Measurements from ENCODE around the gene NUP98.
"Not testable (repeated sequence)": the region's sequence is repeated elsewhere in the genome, so short reads cannot be mapped to it uniquely, and the experiment has no call there.

The NUP98 gene

DNA sequence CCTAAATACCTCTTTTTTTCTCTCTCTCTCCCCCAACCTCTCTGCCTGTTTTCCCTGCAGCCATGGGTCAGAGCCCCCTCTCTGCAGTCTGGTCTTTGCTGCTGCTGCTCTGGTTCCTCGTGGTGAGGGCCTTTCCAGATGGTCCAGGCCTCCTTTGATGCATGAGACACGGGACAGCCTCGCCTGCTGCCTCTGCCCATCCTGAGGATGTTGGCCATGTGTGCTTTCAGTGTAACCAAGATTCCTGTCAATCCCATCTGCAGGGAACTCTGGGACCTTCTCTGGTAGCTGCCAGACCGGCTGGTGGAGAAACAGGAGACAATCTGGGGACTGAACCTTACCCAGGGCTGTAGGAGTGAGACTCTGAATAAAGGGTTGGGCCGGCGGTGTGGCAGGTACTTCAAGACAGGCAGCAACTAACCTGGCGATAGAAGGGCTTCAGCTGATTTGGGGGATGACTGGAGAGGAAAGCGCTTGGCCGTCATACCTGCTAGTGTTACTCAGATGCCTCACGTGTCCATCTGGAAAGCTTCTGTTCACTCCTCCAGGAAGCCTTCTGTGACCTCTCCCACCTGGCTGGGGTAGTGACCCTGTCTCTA, 133.2 kb downstream of the NUP98 start:
- Histone ChIP-seq H3K36me3 (replicated peaks) (peaks cover 21% of the 10 kb centered on the region), H3K27ac (no peak overlapping the region), H3K27me3 (replicated peaks) (no peaks in the 10 kb centered on the region), H3K4me3 (ENCODE audit: low read depth, low read length) (no peak overlapping the region)
- TF ChIP-seq, protein P1, sequence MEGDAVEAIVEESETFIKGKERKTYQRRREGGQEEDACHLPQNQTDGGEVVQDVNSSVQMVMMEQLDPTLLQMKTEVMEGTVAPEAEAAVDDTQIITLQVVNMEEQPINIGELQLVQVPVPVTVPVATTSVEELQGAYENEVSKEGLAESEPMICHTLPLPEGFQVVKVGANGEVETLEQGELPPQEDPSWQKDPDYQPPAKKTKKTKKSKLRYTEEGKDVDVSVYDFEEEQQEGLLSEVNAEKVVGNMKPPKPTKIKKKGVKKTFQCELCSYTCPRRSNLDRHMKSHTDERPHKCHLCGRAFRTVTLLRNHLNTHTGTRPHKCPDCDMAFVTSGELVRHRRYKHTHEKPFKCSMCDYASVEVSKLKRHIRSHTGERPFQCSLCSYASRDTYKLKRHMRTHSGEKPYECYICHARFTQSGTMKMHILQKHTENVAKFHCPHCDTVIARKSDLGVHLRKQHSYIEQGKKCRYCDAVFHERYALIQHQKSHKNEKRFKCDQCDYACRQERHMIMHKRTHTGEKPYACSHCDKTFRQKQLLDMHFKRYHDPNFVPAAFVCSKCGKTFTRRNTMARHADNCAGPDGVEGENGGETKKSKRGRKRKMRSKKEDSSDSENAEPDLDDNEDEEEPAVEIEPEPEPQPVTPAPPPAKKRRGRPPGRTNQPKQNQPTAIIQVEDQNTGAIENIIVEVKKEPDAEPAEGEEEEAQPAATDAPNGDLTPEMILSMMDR (IDR thresholded peaks at IDR 0.05; ENCODE audit: low read depth, low read length, missing control alignments), result no peak
- DNase-seq, result no peak
- in situ Hi-C loops (cut with HindIII; ENCODE audit: low pct_ligation_motif_present, low sequenced_read_pairs), result no loop called here

DNA sequence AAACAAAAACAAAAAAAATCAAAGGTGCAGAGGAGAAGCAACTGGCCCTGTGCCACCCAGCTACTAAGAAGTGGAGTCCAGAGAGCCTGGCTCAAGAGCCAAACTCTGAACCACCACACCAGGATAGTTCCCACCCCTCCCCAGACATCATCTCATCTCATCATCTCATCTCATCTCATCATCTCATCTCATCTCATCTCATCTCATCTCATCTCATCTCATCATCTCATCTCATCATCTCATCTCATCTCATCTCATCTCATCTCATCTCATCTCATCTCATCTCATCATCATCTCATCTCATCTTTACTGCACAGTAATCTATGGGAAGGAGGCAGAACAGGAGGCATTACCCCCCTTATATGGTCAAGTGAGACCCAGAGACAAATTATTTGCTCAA, 134.5 kb downstream of the NUP98 start:
- in situ Hi-C loops (cut with HindIII; ENCODE audit: low pct_ligation_motif_present, low sequenced_read_pairs), result no loop called here
- TF ChIP-seq, protein P1 (IDR thresholded peaks at IDR 0.05; ENCODE audit: low read depth, low read length, missing control alignments), result no peak
- DNase-seq, result no peak
- Histone ChIP-seq H3K27ac (no peak overlapping the region), H3K36me3 (replicated peaks) (peaks cover 21% of the 10 kb centered on the region), H3K4me3 (ENCODE audit: low read depth, low read length) (no peak overlapping the region), H3K27me3 (replicated peaks) (no peaks in the 10 kb centered on the region)

DNA sequence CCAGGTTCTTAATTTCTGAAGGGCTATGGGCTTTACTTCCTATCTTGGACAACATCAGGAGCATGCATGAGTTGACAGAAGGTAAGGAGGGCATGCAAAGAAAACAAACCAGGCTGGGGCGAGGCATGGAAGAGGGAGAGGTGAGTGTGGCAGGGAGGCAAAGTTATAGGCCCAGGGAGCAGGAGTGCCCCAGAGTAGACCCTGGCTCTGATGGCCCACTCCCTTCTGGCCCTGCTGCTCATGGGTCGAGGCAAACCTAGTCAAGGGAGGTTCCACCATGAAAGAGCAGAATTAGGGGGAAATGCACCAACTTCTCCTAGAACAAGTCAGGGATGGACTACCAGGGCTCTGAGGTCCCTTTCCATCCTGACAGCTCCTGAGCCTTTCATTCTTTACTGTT, 136.4 kb downstream of the NUP98 start:
- Histone ChIP-seq H3K36me3 (replicated peaks) (peaks cover 9% of the 10 kb centered on the region), H3K27ac (no peak overlapping the region), H3K27me3 (replicated peaks) (no peaks in the 10 kb centered on the region), H3K4me3 (ENCODE audit: low read depth, low read length) (no peak overlapping the region)
- in situ Hi-C loops (cut with HindIII; ENCODE audit: low pct_ligation_motif_present, low sequenced_read_pairs), result no loop called here
- DNase-seq, result no peak
- TF ChIP-seq, protein P1 (IDR thresholded peaks at IDR 0.05; ENCODE audit: low read depth, low read length, missing control alignments), result no peak

DNA sequence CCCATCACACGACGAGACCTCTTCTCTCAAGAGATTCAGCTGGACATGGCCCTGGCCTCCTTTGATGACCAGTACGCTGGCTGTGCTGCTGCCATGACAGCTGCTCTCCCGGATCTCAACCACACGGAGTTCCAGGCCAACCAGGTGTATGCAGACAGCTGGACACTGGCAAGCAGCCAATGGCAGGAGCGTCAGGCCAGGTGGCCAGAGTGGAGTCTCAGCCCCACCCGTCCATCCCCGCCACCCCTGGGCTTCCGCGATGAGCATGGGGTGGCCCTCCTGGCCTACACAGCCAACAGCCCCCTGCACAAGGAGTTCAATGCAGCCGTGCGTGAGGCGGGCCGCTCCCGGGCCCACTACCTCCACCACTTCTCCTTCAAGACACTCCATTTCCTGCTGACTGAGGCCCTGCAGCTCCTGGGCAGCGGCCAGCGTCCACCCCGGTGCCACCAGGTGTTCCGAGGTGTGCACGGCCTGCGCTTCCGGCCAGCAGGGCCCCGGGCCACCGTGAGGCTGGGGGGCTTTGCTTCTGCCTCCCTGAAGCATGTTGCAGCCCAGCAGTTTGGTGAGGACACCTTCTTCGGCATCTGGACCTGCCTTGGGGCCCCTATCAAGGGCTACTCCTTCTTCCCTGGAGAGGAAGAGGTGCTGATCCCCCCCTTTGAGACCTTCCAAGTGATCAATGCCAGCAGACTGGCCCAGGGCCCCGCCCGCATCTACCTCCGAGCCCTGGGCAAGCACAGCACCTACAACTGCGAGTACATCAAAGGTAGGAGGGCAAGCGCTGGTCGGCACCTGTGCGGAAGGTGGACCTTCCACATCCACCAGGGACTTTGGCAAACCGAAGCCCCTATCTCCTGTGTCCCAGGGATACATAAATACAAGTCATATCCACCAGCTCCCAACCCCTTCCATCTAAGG, 137.5 kb downstream of the NUP98 start:
- Histone ChIP-seq H3K4me3 (ENCODE audit: low read depth, low read length) (no peak overlapping the region), H3K27me3 (replicated peaks) (no peaks in the 10 kb centered on the region), H3K27ac (no peak overlapping the region), H3K36me3 (replicated peaks) (no peaks in the 10 kb centered on the region)
- TF ChIP-seq, protein P1 (IDR thresholded peaks at IDR 0.05; ENCODE audit: low read depth, low read length, missing control alignments), result no peak
- no peak for DNase-seq
- in situ Hi-C loops (cut with HindIII; ENCODE audit: low pct_ligation_motif_present, low sequenced_read_pairs), result no loop called here

DNA sequence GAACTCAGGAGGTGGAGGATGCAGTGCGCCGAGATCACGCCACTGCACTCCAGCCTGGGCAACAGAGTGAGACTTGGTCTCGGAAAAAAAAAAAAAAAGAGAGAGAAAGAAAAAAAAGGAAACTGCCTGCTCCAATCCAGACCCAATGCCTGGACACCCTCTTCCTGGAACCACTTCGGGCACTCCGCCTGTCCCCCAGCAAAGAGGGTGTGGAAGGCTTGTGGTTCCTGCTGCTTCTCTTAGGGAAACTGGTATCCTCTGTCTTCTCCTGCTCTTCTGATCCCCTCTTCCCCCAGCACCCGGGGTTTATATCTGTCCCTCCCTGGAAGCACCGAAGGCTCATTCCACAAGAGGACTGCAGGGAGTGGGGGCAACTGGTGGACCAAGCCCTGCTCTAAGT, 139.1 kb downstream of the NUP98 start:
- no peak for DNase-seq
- TF ChIP-seq, protein P1 (IDR thresholded peaks at IDR 0.05; ENCODE audit: low read depth, low read length, missing control alignments), result no peak

DNA sequence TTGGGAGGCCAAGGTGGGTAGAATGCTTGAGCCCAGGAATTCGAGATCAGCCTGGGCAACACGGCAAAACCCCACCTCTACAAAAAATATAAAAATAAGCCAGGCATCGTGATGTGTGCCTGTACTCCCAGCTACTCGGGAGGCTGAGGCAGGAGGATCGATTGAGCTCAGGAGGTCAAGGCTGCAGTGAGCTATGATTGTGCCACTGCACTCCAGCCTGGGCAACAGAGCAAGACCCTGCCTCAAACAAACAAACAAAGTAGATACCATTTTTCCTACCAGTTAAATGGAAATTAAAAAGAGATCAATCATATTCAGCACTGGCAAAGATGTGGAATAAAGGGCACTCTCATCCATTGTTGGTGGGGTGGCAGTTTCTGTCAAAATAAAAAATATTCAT, 140.0 kb downstream of the NUP98 start:
- H3K27ac ChIP-seq; H3K27me3 ChIP-seq (replicated peaks); H3K36me3 ChIP-seq (replicated peaks); H3K4me3 ChIP-seq (ENCODE audit: low read depth, low read length); in situ Hi-C loops (cut with HindIII; ENCODE audit: low pct_ligation_motif_present, low sequenced_read_pairs); DNase-seq: not testable (repeated sequence)

More for the DNA sequence above, 139.1 kb downstream of the NUP98 start:
- no peaks in the 10 kb centered on the region for H3K27me3 ChIP-seq (replicated peaks)
- H3K27ac ChIP-seq, result no peak overlapping the region
- in situ Hi-C loops (cut with HindIII; ENCODE audit: low pct_ligation_motif_present, low sequenced_read_pairs), result no loop called here
- no peak overlapping the region for H3K4me3 ChIP-seq (ENCODE audit: low read depth, low read length)
- H3K36me3 ChIP-seq (replicated peaks), result no peaks in the 10 kb centered on the region
